Placental epithelial cell (primary cell): Measurements from ENCODE around the gene USP17L13. TPM values are rescaled to one million over a fixed set of nuclear protein-coding genes. Genes with fewer than 3 reads are reported as not detected.

Experiments
- total RNA-seq: library from RNA; depleted of rRNA; stranded (reverse); fragments of >200 nt; gene quantifications from 2 replicates; pipeline ENCODE4 v1.2.3, GENCODE V29; 2012

The USP17L13 gene
- total RNA-seq, result not detected in 2 replicates

DNA sequence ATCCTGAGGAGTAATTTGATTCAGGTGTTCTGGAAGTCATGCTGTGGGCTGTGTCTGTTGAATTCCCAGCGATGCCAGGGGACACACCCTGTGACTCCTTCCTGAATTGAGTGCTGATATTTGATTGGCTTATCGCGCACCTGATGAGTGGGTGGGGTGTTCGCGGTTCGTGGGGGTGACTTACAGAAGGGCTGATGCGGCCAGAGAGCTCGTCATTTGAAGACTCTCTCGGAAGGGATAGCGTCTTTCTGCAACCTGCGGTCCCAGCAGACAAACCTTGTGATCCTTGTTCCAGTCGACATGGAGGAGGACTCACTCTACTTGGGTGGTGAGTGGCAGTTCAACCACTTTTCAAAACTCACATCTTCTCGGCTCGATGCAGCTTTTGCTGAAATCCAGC is at the start of gene USP17L13:
Gene USP17L13 (plus strand): TSS at position 301 of the 400 bp plus-strand sequence. CDS start 0 bp downstream, at position 301.

GRCh38 chr4:9210357-9210756 is 14.3 kb upstream of the USP17L13 start, which contains the start of gene USP17L10:
Gene USP17L10 (plus strand): TSS chr4:9210657. CDS start chr4:9210657, 0 bp downstream.

GRCh38 chr4:9215105-9215504 is 9.6 kb upstream of the USP17L13 start, which contains the start of gene USP17L11:
Gene USP17L11 (plus strand): TSS chr4:9215405. CDS start chr4:9215405, 0 bp downstream.

GRCh38 chr4:9219852-9220251 is 4.8 kb upstream of the USP17L13 start, which contains the start of gene USP17L12:
Gene USP17L12 (plus strand): TSS chr4:9220152. CDS start chr4:9220152, 0 bp downstream.

DNA sequence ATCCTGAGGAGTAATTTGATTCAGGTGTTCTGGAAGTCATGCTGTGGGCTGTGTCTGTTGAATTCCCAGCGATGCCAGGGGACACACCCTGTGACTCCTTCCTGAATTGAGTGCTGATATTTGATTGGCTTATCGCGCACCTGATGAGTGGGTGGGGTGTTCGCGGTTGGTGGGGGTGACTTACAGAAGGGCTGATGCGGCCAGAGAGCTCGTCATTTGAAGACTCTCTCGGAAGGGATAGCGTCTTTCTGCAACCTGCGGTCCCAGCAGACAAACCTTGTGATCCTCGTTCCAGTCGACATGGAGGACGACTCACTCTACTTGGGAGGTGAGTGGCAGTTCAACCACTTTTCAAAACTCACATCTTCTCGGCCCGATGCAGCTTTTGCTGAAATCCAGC is 9.4 kb downstream of the USP17L13 start, which contains the start of gene USP17L15:
Gene USP17L15 (plus strand): TSS at position 301 of the 400 bp plus-strand sequence. CDS start 0 bp downstream, at position 301.

DNA sequence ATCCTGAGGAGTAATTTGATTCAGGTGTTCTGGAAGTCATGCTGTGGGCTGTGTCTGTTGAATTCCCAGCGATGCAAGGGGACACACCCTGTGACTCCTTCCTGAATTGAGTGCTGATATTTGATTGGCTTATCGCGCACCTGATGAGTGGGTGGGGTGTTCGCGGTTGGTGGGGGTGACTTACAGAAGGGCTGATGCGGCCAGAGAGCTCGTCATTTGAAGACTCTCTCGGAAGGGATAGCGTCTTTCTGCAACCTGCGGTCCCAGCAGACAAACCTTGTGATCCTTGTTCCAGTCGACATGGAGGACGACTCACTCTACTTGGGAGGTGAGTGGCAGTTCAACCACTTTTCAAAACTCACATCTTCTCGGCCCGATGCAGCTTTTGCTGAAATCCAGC is 18.9 kb downstream of the USP17L13 start, which contains the start of gene USP17L17:
Gene USP17L17 (plus strand): TSS at position 301 of the 400 bp plus-strand sequence. CDS start 0 bp downstream, at position 301.

DNA sequence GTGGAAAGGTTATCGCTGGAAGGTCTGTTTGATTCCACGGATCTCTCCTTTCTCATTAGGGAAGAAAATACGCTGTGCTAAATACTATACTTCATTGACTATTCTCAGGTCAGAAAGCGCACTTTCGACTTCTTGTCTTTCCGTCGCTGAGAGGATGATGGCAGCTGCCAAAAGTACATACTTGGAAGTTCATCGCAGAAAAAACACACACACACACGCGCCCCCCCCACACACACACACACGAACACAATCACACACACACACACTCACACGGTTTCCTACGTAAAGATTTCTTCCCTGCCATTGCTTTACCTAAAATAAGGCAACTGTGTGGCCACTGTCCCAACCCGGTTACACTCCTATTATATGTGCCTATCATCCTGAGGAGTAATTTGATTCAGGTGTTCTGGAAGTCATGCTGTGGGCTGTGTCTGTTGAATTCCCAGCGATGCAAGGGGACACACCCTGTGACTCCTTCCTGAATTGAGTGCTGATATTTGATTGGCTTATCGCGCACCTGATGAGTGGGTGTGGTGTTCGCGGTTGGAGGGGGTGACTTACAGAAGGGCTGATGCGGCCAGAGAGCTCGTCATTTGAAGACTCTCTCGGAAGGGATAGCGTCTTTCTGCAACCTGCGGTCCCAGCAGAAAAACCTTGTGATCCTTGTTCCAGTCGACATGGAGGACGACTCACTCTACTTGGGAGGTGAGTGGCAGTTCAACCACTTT is 23.4 kb downstream of the USP17L13 start, which contains the start of gene USP17L18:
Gene USP17L18 (plus strand): TSS at position 678 of the 728 bp plus-strand sequence. CDS start 0 bp downstream, at position 678.

GRCh38 chr4:9253078-9253477 is 28.4 kb downstream of the USP17L13 start, which contains the start of gene USP17L19:
Gene USP17L19 (plus strand): TSS chr4:9253378. CDS start chr4:9253378, 0 bp downstream.

GRCh38 chr4:9257824-9258223 is 33.1 kb downstream of the USP17L13 start, which contains the start of gene USP17L20:
Gene USP17L20 (plus strand): TSS chr4:9258124. CDS start chr4:9258124, 0 bp downstream.

DNA sequence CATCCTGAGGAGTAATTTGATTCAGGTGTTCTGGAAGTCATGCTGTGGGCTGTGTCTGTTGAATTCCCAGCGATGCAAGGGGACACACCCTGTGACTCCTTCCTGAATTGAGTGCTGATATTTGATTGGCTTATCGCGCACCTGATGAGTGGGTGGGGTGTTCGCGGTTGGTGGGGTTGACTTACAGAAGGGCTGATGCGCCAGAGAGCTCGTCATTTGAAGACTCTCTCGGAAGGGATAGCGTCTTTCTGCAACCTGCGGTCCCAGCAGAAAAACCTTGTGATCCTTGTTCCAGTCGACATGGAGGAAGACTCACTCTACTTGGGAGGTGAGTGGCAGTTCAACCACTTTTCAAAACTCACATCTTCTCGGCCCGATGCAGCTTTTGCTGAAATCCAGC is 37.9 kb downstream of the USP17L13 start, which contains the start of gene USP17L21:
Gene USP17L21 (plus strand): TSS at position 301 of the 400 bp plus-strand sequence. CDS start 0 bp downstream, at position 301.

GRCh38 chr4:9267319-9267718 is 42.6 kb downstream of the USP17L13 start, which contains the start of gene USP17L22:
Gene USP17L22 (plus strand): TSS chr4:9267619. CDS start chr4:9267619, 0 bp downstream.

Other genes with a start within 250 kb of the USP17L13 start
- gene FAM90A26, start 54.5 kb upstream of the USP17L13 start, total RNA-seq, result not detected in 2 replicates
- not detected in 2 replicates for gene USP17L10, start 14.2 kb upstream of the USP17L13 start, total RNA-seq
- gene USP17L11, start 9.5 kb upstream of the USP17L13 start, total RNA-seq, result not detected in 2 replicates
- not detected in 2 replicates for gene USP17L12, start 4.7 kb upstream of the USP17L13 start, total RNA-seq
- not detected in 2 replicates for gene USP17L15, start 9.5 kb downstream of the USP17L13 start, total RNA-seq
- gene USP17L17, start 19.0 kb downstream of the USP17L13 start, total RNA-seq, result not detected in 2 replicates
- not detected in 2 replicates for gene USP17L18, start 23.7 kb downstream of the USP17L13 start, total RNA-seq
- gene USP17L19, start 28.5 kb downstream of the USP17L13 start, total RNA-seq, result not detected in 2 replicates
- gene USP17L20, start 33.2 kb downstream of the USP17L13 start, total RNA-seq, result not detected in 2 replicates
- not detected in 2 replicates for gene USP17L21, start 38.0 kb downstream of the USP17L13 start, total RNA-seq
- not detected in 2 replicates for gene USP17L22, start 42.7 kb downstream of the USP17L13 start, total RNA-seq
- not detected in 2 replicates for gene USP17L24, start 100.3 kb downstream of the USP17L13 start, total RNA-seq
- gene USP17L25, start 105.0 kb downstream of the USP17L13 start, total RNA-seq, result not detected in 2 replicates
- not detected in 2 replicates for gene USP17L26, start 109.8 kb downstream of the USP17L13 start, total RNA-seq
- not detected in 2 replicates for gene USP17L5, start 114.5 kb downstream of the USP17L13 start, total RNA-seq
- not detected in 2 replicates for gene USP17L27, start 119.3 kb downstream of the USP17L13 start, total RNA-seq
- not detected in 2 replicates for gene USP17L28, start 124.0 kb downstream of the USP17L13 start, total RNA-seq
- not detected in 2 replicates for gene USP17L29, start 128.7 kb downstream of the USP17L13 start, total RNA-seq
- gene USP17L30, start 138.2 kb downstream of the USP17L13 start, total RNA-seq, result not detected in 2 replicates
- not detected in 2 replicates for gene DEFB131A, start 219.5 kb downstream of the USP17L13 start, total RNA-seq